SK-N-SH (cell line): ENCODE data around the gene PDILT. TPM values are rescaled to one million over a fixed set of nuclear protein-coding genes. Genes with fewer than 3 reads are reported as not detected.

Experiments
- CTCF ChIA-PET: fragments of 300-600, 350-600 bp; formaldehyde crosslinking; extraction: SDS; loops from one replicate; lab custom pipeline; 2021; lab: Yijun Ruan, JAX
- POLR2A ChIA-PET: fragments of 350-600 bp; sonication (Branson Sonifier 250); formaldehyde crosslinking; extraction: SDS; loops from one replicate; lab custom pipeline; 2020; ENCODE audit warnings: antibody characterized with exemption, inconsistent platforms; lab: Yijun Ruan, JAX
- DNase-seq: peaks from one replicate; pipeline ENCODE4 v3.0.0; 2012
- H2AFZ ChIP-seq: fragments of 200-600 bp; sonication (generic); 2 replicates; pipeline ENCODE4 v1.8.1; 2016; ENCODE audit warnings: antibody characterized with exemption, mild to moderate bottlenecking, low read depth
- H3F3A ChIP-seq: fragments of 200-600 bp; sonication (generic); replicated peaks from 2 replicates; pipeline ENCODE3; 2016; ENCODE audit warnings: antibody characterized with exemption, mild to moderate bottlenecking; ENCODE audit not compliant: insufficient read depth
- H3K27ac ChIP-seq, 2 experiments: fragments of 200-500 bp in 1 of 2; fragments of 200-600 bp in 1 of 2; sonication (Bioruptor generic) in 1 of 2; sonication (generic), shearing (Covaris generic) in 1 of 2; 2 replicates each; pipeline versions ENCODE4 v1.5.1 to v1.6.1; 2014 to 2016; ENCODE audit warnings: low read depth in 2 of 2, inconsistent platforms in 1 of 2, low read length in 1 of 2, mild to moderate bottlenecking in 1 of 2, mixed read lengths in 1 of 2
- H3K27me3 ChIP-seq: fragments of 200-600 bp; sonication (generic), shearing (Covaris generic); 2 replicates; pipeline ENCODE4 v1.6.1; 2016; ENCODE audit warnings: mixed run types; ENCODE audit not compliant: insufficient read depth
- H3K36me3 ChIP-seq, 2 experiments: fragments of 200-500 bp in 1 of 2; fragments of 200-600 bp in 1 of 2; sonication (Bioruptor generic) in 1 of 2; sonication (generic) in 1 of 2; replicated peaks in 1 of 2; 2 replicates each; pipeline versions ENCODE3 to v1.5.1; 2014 to 2016; ENCODE audit warnings: low read length in 1 of 2, mild to moderate bottlenecking in 1 of 2; ENCODE audit not compliant: insufficient read depth in 2 of 2, control insufficient read depth in 1 of 2
- H3K4me1 ChIP-seq, 2 experiments: fragments of 200-500 bp in 1 of 2; fragments of 200-600 bp in 1 of 2; sonication (Bioruptor generic) in 1 of 2; sonication (generic), shearing (Covaris generic) in 1 of 2; 2 replicates each; pipeline versions ENCODE4 v1.5.1 to v1.6.1; 2014 to 2016; ENCODE audit warnings: low read depth in 1 of 2, low read length in 1 of 2, mixed run types in 1 of 2; ENCODE audit not compliant: insufficient read depth in 2 of 2, control insufficient read depth in 1 of 2
- H3K4me2 ChIP-seq: fragments of 200-600 bp; sonication (generic), shearing (Covaris generic); 2 replicates; pipeline ENCODE4 v1.6.1; 2017; ENCODE audit warnings: mixed run types
- H3K4me3 ChIP-seq, 2 experiments: fragments of 200-500 bp in 1 of 2; fragments of 200-600 bp in 1 of 2; sonication (Bioruptor generic) in 1 of 2; sonication (generic), shearing (Covaris generic) in 1 of 2; 2 replicates each; pipeline versions ENCODE4 v1.5.1 to v1.8.1; 2014 to 2016; ENCODE audit warnings: low read depth in 2 of 2, inconsistent platforms in 1 of 2, low read length in 1 of 2, mild to moderate bottlenecking in 1 of 2, mixed read lengths in 1 of 2, moderate library complexity in 1 of 2
- H3K79me2 ChIP-seq: fragments of 200-600 bp; sonication (generic); 2 replicates; pipeline ENCODE4 v1.8.1; 2017; ENCODE audit warnings: mild to moderate bottlenecking; ENCODE audit not compliant: insufficient read depth
- H3K9ac ChIP-seq: fragments of 200-600 bp; sonication (generic); 2 replicates; pipeline ENCODE4 v1.6.1; 2017; ENCODE audit warnings: mixed run types
- H3K9me2 ChIP-seq: fragments of 200-600 bp; sonication (generic); 2 replicates; pipeline ENCODE4 v1.6.1; 2017; ENCODE audit warnings: mixed run types
- H3K9me3 ChIP-seq: fragments of 200-600 bp; sonication (generic); 2 replicates; pipeline ENCODE4 v1.6.1; 2017; ENCODE audit warnings: mixed run types, mild to moderate bottlenecking, moderate library complexity
- H4K20me1 ChIP-seq: fragments of 200-600 bp; sonication (generic); 2 replicates; pipeline ENCODE4 v1.6.1; 2017; ENCODE audit warnings: mild to moderate bottlenecking, mixed run types; ENCODE audit not compliant: insufficient read depth
- CHD2 ChIP-seq: fragments of 150-350 bp; IDR thresholded peaks from 2 replicates; pipeline ENCODE4 v1.6.1; 2018; ENCODE audit warnings: low read length; ENCODE audit not compliant: partially characterized antibody
- EP300 ChIP-seq, 2 experiments: IDR thresholded peaks; 2 replicates each; pipeline versions ENCODE4 v1.4.0 to v1.6.1; 2012; ENCODE audit warnings: borderline replicate concordance in 1 of 2, low read depth in 1 of 2, low read length in 1 of 2
- FOSL2 ChIP-seq: IDR thresholded peaks from 2 replicates; pipeline ENCODE4 v1.4.0; 2012; ENCODE audit warnings: low read depth, mild to moderate bottlenecking, moderate library complexity, borderline replicate concordance
- FOXJ3 ChIP-seq: sonication (generic); formaldehyde crosslinking; IDR thresholded peaks from 2 replicates; pipeline ENCODE4 v1.5.1; 2020; ENCODE audit warnings: mild to moderate bottlenecking, missing genetic modification reagents
- FOXM1 ChIP-seq: IDR thresholded peaks from 2 replicates; pipeline ENCODE4 v1.4.0; 2012; ENCODE audit warnings: low read depth, mild to moderate bottlenecking
- GABPA ChIP-seq: IDR thresholded peaks from 2 replicates; pipeline ENCODE4 v1.4.0; 2012; ENCODE audit warnings: low read depth, mild to moderate bottlenecking
- GATA2 ChIP-seq: sonication (generic); formaldehyde crosslinking; IDR thresholded peaks from 2 replicates; pipeline ENCODE4 v1.5.0; 2020; ENCODE audit warnings: mild to moderate bottlenecking, missing genetic modification reagents
- NFIC ChIP-seq: IDR thresholded peaks from 2 replicates; pipeline ENCODE4 v1.4.0; 2012; ENCODE audit warnings: borderline replicate concordance
- RFX5 ChIP-seq: IDR thresholded peaks from 2 replicates; pipeline ENCODE4 v1.6.1; 2012; ENCODE audit warnings: mild to moderate bottlenecking, improper control_type of control experiment, low read length
- SIN3A ChIP-seq: IDR thresholded peaks from 2 replicates; pipeline ENCODE4 v1.6.1; 2012; ENCODE audit warnings: low read depth, mild to moderate bottlenecking, low read length, moderate library complexity, borderline replicate concordance
- SMC3 ChIP-seq: IDR thresholded peaks from 2 replicates; pipeline ENCODE4 v1.6.1; 2012; ENCODE audit warnings: low read depth, low read length, improper control_type of control experiment
- TCF12 ChIP-seq: IDR thresholded peaks from 2 replicates; pipeline ENCODE4 v1.4.0; 2012
- TEAD4 ChIP-seq: IDR thresholded peaks from 2 replicates; pipeline ENCODE4 v1.4.0; 2012; ENCODE audit warnings: mild to moderate bottlenecking, borderline replicate concordance; ENCODE audit not compliant: insufficient read depth
- YY1 ChIP-seq: IDR thresholded peaks from 2 replicates; pipeline ENCODE4 v1.4.0; 2012; ENCODE audit warnings: low read depth, mild to moderate bottlenecking
- WGBS: methylation state at CpG from one replicate; pipeline ENCODE4 v1.1.6; 2017; ENCODE audit warnings: low lambda C conversion rate; 5-methylcytosine and 5-hydroxymethylcytosine counted together
- polyA plus RNA-seq, 3 experiments: library from polyadenylated mRNA; depleted of rRNA; stranded (reverse); fragments of >200 nt; gene quantifications; 2 replicates each; pipeline ENCODE4 v1.2.3, GENCODE V29; 2012
- TF ChIP-seq, protein P1 (sequence below): fragments of 200-600 bp; sonication (generic); IDR thresholded peaks from 2 replicates; pipeline ENCODE4 v1.6.1; 2017; ENCODE audit warnings: antibody characterized with exemption, mild to moderate bottlenecking, moderate library complexity
- TF ChIP-seq, protein P2 (sequence below): IDR thresholded peaks from 2 replicates; pipeline ENCODE4 v1.4.0; 2012; ENCODE audit warnings: low read depth, borderline replicate concordance
- TF ChIP-seq, protein P3 (sequence below): fragments of 150-350 bp; IDR thresholded peaks from 2 replicates; pipeline ENCODE4 v1.6.1; 2017; ENCODE audit warnings: antibody characterized with exemption, low read length, low read depth, borderline replicate concordance
- TF ChIP-seq, protein P4 (sequence below): fragments of 150-350 bp; IDR thresholded peaks from 2 replicates; pipeline ENCODE4 v1.6.1; 2016; ENCODE audit warnings: mild to moderate bottlenecking, low read depth, low read length
- TF ChIP-seq, protein P5 (sequence below): IDR thresholded peaks from 2 replicates; pipeline ENCODE4 v1.4.0; 2012; ENCODE audit warnings: low read depth

PDILT gene
- polyA plus RNA-seq, 1 of the 3 experiments (the other 2 are of a cell fraction) = not detected

DNA sequence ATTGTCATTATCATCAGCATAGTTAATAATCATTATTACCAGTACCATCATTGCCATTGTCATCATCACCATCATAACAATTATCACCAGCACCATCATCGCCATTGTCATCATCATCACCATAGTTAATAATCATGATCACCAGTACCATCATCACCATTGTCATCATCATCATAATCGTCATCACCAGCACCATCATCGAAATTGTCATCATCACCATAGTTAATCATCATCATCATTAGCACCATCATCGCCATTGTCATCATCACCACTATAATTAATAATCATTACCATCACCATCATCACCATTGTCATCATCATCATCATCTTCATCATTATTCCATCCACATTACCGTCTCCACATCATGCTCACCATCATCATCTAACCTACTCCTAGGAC lies 13.5 kb downstream of the PDILT start:
- Histone ChIP-seq H2AFZ (no peak overlapping the region), H3K79me2 (no peaks in the 10 kb centered on the region), H4K20me1 (no peaks in the 10 kb centered on the region), H3K27me3 (no peaks in the 10 kb centered on the region), H3K9me3 (no peaks in the 10 kb centered on the region), H3K9me2 (no peaks in the 10 kb centered on the region), H3K27ac (no peak overlapping the region), H3K36me3 (no peaks in the 10 kb centered on the region), H3K9ac (no peak overlapping the region), H3K4me1 (no peaks in the 10 kb centered on the region), H3K4me2 (no peak overlapping the region), H3K4me3 (no peak overlapping the region), H3F3A (no peaks in the 10 kb centered on the region)
- TF ChIP-seq RFX5 (no peak), FOXJ3 (CRISPR knock-in tag) (no peak), SMC3 (no peak), FOXM1 (no peak), TCF12 (no peak), NFIC (no peak), GABPA (no peak), YY1 (no peak), GATA2 (CRISPR knock-in tag) (no peak), FOSL2 (no peak), SIN3A (no peak), EP300 (IDR thresholded peaks at IDR 0.05; ENCODE audit: borderline replicate concordance in 1 of 2, low read depth in 1 of 2, low read length in 1 of 2) (no peak), CHD2 (no peak), TEAD4 (no peak)
- TF ChIP-seq, protein P1, sequence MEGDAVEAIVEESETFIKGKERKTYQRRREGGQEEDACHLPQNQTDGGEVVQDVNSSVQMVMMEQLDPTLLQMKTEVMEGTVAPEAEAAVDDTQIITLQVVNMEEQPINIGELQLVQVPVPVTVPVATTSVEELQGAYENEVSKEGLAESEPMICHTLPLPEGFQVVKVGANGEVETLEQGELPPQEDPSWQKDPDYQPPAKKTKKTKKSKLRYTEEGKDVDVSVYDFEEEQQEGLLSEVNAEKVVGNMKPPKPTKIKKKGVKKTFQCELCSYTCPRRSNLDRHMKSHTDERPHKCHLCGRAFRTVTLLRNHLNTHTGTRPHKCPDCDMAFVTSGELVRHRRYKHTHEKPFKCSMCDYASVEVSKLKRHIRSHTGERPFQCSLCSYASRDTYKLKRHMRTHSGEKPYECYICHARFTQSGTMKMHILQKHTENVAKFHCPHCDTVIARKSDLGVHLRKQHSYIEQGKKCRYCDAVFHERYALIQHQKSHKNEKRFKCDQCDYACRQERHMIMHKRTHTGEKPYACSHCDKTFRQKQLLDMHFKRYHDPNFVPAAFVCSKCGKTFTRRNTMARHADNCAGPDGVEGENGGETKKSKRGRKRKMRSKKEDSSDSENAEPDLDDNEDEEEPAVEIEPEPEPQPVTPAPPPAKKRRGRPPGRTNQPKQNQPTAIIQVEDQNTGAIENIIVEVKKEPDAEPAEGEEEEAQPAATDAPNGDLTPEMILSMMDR = no peak
- TF ChIP-seq, protein P2, sequence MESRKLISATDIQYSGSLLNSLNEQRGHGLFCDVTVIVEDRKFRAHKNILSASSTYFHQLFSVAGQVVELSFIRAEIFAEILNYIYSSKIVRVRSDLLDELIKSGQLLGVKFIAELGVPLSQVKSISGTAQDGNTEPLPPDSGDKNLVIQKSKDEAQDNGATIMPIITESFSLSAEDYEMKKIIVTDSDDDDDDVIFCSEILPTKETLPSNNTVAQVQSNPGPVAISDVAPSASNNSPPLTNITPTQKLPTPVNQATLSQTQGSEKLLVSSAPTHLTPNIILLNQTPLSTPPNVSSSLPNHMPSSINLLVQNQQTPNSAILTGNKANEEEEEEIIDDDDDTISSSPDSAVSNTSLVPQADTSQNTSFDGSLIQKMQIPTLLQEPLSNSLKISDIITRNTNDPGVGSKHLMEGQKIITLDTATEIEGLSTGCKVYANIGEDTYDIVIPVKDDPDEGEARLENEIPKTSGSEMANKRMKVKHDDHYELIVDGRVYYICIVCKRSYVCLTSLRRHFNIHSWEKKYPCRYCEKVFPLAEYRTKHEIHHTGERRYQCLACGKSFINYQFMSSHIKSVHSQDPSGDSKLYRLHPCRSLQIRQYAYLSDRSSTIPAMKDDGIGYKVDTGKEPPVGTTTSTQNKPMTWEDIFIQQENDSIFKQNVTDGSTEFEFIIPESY = no peak
- TF ChIP-seq, protein P3, sequence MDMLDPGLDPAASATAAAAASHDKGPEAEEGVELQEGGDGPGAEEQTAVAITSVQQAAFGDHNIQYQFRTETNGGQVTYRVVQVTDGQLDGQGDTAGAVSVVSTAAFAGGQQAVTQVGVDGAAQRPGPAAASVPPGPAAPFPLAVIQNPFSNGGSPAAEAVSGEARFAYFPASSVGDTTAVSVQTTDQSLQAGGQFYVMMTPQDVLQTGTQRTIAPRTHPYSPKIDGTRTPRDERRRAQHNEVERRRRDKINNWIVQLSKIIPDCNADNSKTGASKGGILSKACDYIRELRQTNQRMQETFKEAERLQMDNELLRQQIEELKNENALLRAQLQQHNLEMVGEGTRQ = no peak
- TF ChIP-seq, protein P4, sequence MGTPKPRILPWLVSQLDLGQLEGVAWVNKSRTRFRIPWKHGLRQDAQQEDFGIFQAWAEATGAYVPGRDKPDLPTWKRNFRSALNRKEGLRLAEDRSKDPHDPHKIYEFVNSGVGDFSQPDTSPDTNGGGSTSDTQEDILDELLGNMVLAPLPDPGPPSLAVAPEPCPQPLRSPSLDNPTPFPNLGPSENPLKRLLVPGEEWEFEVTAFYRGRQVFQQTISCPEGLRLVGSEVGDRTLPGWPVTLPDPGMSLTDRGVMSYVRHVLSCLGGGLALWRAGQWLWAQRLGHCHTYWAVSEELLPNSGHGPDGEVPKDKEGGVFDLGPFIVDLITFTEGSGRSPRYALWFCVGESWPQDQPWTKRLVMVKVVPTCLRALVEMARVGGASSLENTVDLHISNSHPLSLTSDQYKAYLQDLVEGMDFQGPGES = no peak
- TF ChIP-seq, protein P5, sequence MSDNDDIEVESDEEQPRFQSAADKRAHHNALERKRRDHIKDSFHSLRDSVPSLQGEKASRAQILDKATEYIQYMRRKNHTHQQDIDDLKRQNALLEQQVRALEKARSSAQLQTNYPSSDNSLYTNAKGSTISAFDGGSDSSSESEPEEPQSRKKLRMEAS = no peak
- no peak for DNase-seq
- ChIA-PET CTCF (no interaction called here), POLR2A (no interaction called here)
- WGBS = 20% methylated on average over 5 of the region's 5 CpGs
